GM12878 (cell line): ENCODE measurements around the gene NRDE2. TPM values are rescaled to one million over a fixed set of nuclear protein-coding genes. Genes with fewer than 3 reads are reported as not detected.

Experiments used
- ATAC-seq: fragments of 200-7000 bp; cut with Tn5 transposase; 3 replicates; pipeline ENCODE4 v1.9.1; 2020; ENCODE audit warnings: mild to moderate bottlenecking, moderate library complexity
- BruUV-seq: library from RNA; stranded (reverse); fragments of 400-500 nt; replicated peaks from 2 replicates; lab custom pipeline; 2021; lab: Mats Ljungman, UMichigan
- CTCF ChIA-PET: fragments of 300-600 bp; sonication (Branson Sonifier 250); formaldehyde crosslinking; extraction: SDS; loops from one replicate; lab custom pipeline; 2021; ENCODE audit warnings: inconsistent platforms; lab: Yijun Ruan, JAX
- POLR2A ChIA-PET: fragments of 350-600 bp; formaldehyde crosslinking; extraction: SDS; loops from one replicate; lab custom pipeline; 2021; ENCODE audit warnings: inconsistent platforms; lab: Charles Lee
- RAD21 ChIA-PET: fragments of 300-600 bp; sonication (Branson Sonifier 250); formaldehyde crosslinking; loops from one replicate; lab custom pipeline; 2023; ENCODE audit warnings: antibody characterized with exemption; ENCODE audit not compliant: unreplicated experiment; lab: Charles Lee
- SMC1A ChIA-PET: fragments of 300-600 bp; sonication (Branson Sonifier 250); formaldehyde crosslinking; loops from one replicate; lab custom pipeline; 2023; ENCODE audit not compliant: unreplicated experiment, uncharacterized antibody; lab: Charles Lee
- DNase-seq: peaks from one replicate; pipeline ENCODE4 v3.0.0-alpha.2; 2011; ENCODE audit warnings: low read depth, low spot score
- FAIRE-seq: peaks from 3 replicates; lab custom pipeline; 2011; peaks lifted over from hg19 to GRCh38; lab: Jason Lieb, UNC
- H2AFZ ChIP-seq: 2 replicates; pipeline ENCODE4 v1.6.0; 2011; ENCODE audit warnings: low read depth, low read length, control low read depth; ENCODE audit not compliant: control insufficient read depth
- H3K27ac ChIP-seq: 2 replicates; pipeline ENCODE4 v1.5.1; 2011; ENCODE audit warnings: control low read depth; ENCODE audit not compliant: control insufficient read depth, insufficient read depth
- H3K27me3 ChIP-seq, 2 experiments: replicated peaks in 1 of 2; 2 replicates each; pipeline versions ENCODE4 v1.6.0 to v1.6.1; 2011; ENCODE audit warnings: low read length in 1 of 2; ENCODE audit not compliant: control insufficient read depth in 2 of 2, insufficient read depth in 2 of 2
- H3K36me3 ChIP-seq, 2 experiments: 2 replicates each; pipeline ENCODE4 v1.5.1; 2011; ENCODE audit warnings: low read length in 1 of 2; ENCODE audit not compliant: control insufficient read depth in 2 of 2, insufficient read depth in 2 of 2
- H3K4me1 ChIP-seq: 2 replicates; pipeline ENCODE4 v1.6.1; 2011; ENCODE audit warnings: mild to moderate bottlenecking, low read length, moderate library complexity, mixed read lengths; ENCODE audit not compliant: control insufficient read depth, insufficient read depth
- H3K4me2 ChIP-seq: 2 replicates; pipeline ENCODE4 v1.6.0; 2011; ENCODE audit warnings: control low read depth; ENCODE audit not compliant: control insufficient read depth, insufficient read depth
- H3K4me3 ChIP-seq: fragments of 200-600 bp; sonication (generic); 2 replicates; pipeline ENCODE4 v1.5.1; 2016
- H3K79me2 ChIP-seq: 2 replicates; pipeline ENCODE4 v1.6.0; 2011; ENCODE audit warnings: low read length; ENCODE audit not compliant: control insufficient read depth, insufficient read depth
- H3K9ac ChIP-seq: 2 replicates; pipeline ENCODE4 v1.8.0; 2011; ENCODE audit warnings: low read length, control low read depth, mixed read lengths; ENCODE audit not compliant: control insufficient read depth, insufficient read depth
- H3K9me3 ChIP-seq: replicated peaks from 3 replicates; pipeline ENCODE4 v1.5.1; 2011; ENCODE audit warnings: mild to moderate bottlenecking, low read length; ENCODE audit not compliant: control insufficient read depth, insufficient read depth
- H4K20me1 ChIP-seq: 2 replicates; pipeline ENCODE4 v1.6.0; 2011; ENCODE audit not compliant: control insufficient read depth, insufficient read depth
- CTCF ChIP-seq, 3 experiments: IDR thresholded peaks in 2 of 3; conservative IDR thresholded peaks in 1 of 3; 2 replicates each; pipeline ENCODE4 v1.5.1; 2011; ENCODE audit warnings: low read depth in 3 of 3, low read length in 3 of 3, mild to moderate bottlenecking in 3 of 3, control low read depth in 2 of 3, moderate library complexity in 2 of 3, inconsistent platforms in 1 of 3, mixed read lengths in 1 of 3; ENCODE audit not compliant: control insufficient read depth in 2 of 3, insufficient read depth in 1 of 3; ENCODE audit errors: extremely low read depth in 1 of 3
- DPF2 ChIP-seq: fragments of 450-650 bp; IDR thresholded peaks from 2 replicates; pipeline ENCODE4 v1.6.1; 2017; ENCODE audit warnings: mild to moderate bottlenecking
- EZH2 ChIP-seq: IDR thresholded peaks from 2 replicates; pipeline ENCODE4 v1.6.1; 2012; ENCODE audit warnings: low read depth, mild to moderate bottlenecking, control low read depth, inconsistent platforms, low read length, borderline replicate concordance; ENCODE audit not compliant: control insufficient read depth
- HDAC6 ChIP-seq: fragments of 200-600 bp; sonication (generic); IDR thresholded peaks from one replicate; pipeline ENCODE4 v1.8.0; 2017; ENCODE audit warnings: antibody characterized with exemption; ENCODE audit not compliant: unreplicated experiment
- HDGF ChIP-seq: fragments of 450-650 bp; IDR thresholded peaks from 2 replicates; pipeline ENCODE4 v1.6.1; 2016; ENCODE audit warnings: antibody characterized with exemption
- HSF1 ChIP-seq: fragments of 150-350 bp; IDR thresholded peaks from 2 replicates; pipeline ENCODE4 v1.6.1; 2014; ENCODE audit warnings: mild to moderate bottlenecking, low read depth, low read length
- IRF5 ChIP-seq: fragments of 450-650 bp; IDR thresholded peaks from 2 replicates; pipeline ENCODE4 v1.6.1; 2017; ENCODE audit warnings: borderline replicate concordance
- MAX ChIP-seq: IDR thresholded peaks from 2 replicates; pipeline ENCODE4 v1.6.1; 2012; ENCODE audit warnings: low read depth, low read length, improper control_type of control experiment
- NFIC ChIP-seq: IDR thresholded peaks from 2 replicates; pipeline ENCODE4 v1.6.1; 2012; ENCODE audit warnings: low read depth, mild to moderate bottlenecking, inconsistent platforms, low read length, moderate library complexity
- NRF1 ChIP-seq: conservative IDR thresholded peaks from 2 replicates; pipeline ENCODE4 v1.6.1; 2011; ENCODE audit warnings: mild to moderate bottlenecking, low read depth, low read length, improper control_type of control experiment
- PML ChIP-seq: IDR thresholded peaks from 2 replicates; pipeline ENCODE4 v1.6.1; 2012; ENCODE audit warnings: low read length, inconsistent platforms
- TAF1 ChIP-seq: IDR thresholded peaks from 2 replicates; pipeline ENCODE4 v1.6.1; 2011; ENCODE audit warnings: mild to moderate bottlenecking, low read depth, low read length, borderline replicate concordance
- TBL1XR1 ChIP-seq: IDR thresholded peaks from 2 replicates; pipeline ENCODE4 v1.6.1; 2012; ENCODE audit warnings: low read depth, low read length, improper control_type of control experiment
- ZBTB33 ChIP-seq: fragments of 450-650 bp; IDR thresholded peaks from 2 replicates; pipeline ENCODE4 v1.6.1; 2017; ENCODE audit warnings: mild to moderate bottlenecking
- WGBS: methylation state at CpG from one replicate; pipeline ENCODE4 v1.1.6; 2016; ENCODE audit warnings: low lambda C conversion rate; ENCODE audit not compliant: insufficient replicate concordance, insufficient coverage; ENCODE audit errors: missing lambda C conversion rate; 5-methylcytosine and 5-hydroxymethylcytosine counted together
- in situ Hi-C: fragments of 300-500 bp; cut with MboI; formaldehyde crosslinking; loops from 9 replicates; pipeline ENCODE4 v1.14.3; 2018; ENCODE audit warnings: mixed read lengths
- intact Hi-C: fragments of 100-400 bp; cut with micrococcal nuclease; formaldehyde crosslinking; loops from one replicate; pipeline ENCODE4 v1.14.2; 2022; ENCODE audit not compliant: unreplicated experiment
- polyA plus RNA-seq, 11 experiments: library from polyadenylated mRNA; depleted of rRNA in 4 of 11; unstranded in 6 of 11; stranded (reverse) in 5 of 11; fragments of >200 nt; fragmentation: Nextera tagmentation in 4 of 11; fragmentation: Illumina TruSeq in 1 of 11; extraction: Ambion mirVana in 4 of 11; extraction: Trizol in 1 of 11; gene quantifications; 1 replicate in 1 of 11; 2 replicates in 10 of 11; pipeline versions ENCODE4 v1.2.1 to v1.2.3, GENCODE V29; 2011 to 2016; ENCODE audit warnings: inconsistent platforms in 2 of 11, missing spikeins in 2 of 11, low read depth in 1 of 11
- total RNA-seq, 4 experiments: library from RNA; depleted of rRNA in 3 of 4; stranded (reverse); fragments of >200 nt in 3 of 4; fragmentation: Illumina TruSeq in 1 of 4; extraction: Trizol in 1 of 4; gene quantifications; 2 replicates each; pipeline versions ENCODE4 v1.2.1 to v1.2.3, GENCODE V29; 2013 to 2021

NRDE2 gene
- total and polyA plus RNA-seq, 10 of the 15 experiments (the other 5 are each of a cell fraction or from before 2014, with no cell fraction given), result 8.3 to 21.0 (median 13.8) TPM

- no peak overlapping the region for H3K4me2 ChIP-seq
- ChIA-PET SMC1A (no interaction called here), CTCF (no interaction called here), RAD21 (no interaction called here), POLR2A (no interaction called here)
- FAIRE-seq, result no peak
- H3K9ac ChIP-seq, result no peak overlapping the region
- no peaks in the 10 kb centered on the region for H3K9me3 ChIP-seq
- no peak overlapping the region for H3K4me3 ChIP-seq
- no peaks in the 10 kb centered on the region for H3K79me2 ChIP-seq
- no peak for ATAC-seq
- no peak overlapping the region for H2AFZ ChIP-seq
- in situ Hi-C loops, result no loop called here
- H3K27me3 ChIP-seq, result no peaks in the 10 kb centered on the region
- peaks cover 8 to 12% of the 10 kb centered on the region in 2 experiments for H3K36me3 ChIP-seq
- no peaks in the 10 kb centered on the region for H4K20me1 ChIP-seq
- TF ChIP-seq TBL1XR1 (no peak), ZBTB33 (no peak), DPF2 (no peak), CTCF (IDR thresholded peaks at IDR 0.05 in 2 of 3, conservative IDR thresholded peaks at IDR 0.05 in 1 of 3; ENCODE audit: control insufficient read depth in 2 of 3, extremely low read depth in 1 of 3, insufficient read depth in 1 of 3, low read depth in 3 of 3, low read length in 3 of 3) (no peak), EZH2 (no peak), IRF5 (no peak), NRF1 (no peak), MAX (no peak), HDAC6 (no peak), PML (no peak), TAF1 (no peak), NFIC (no peak), HDGF (no peak), HSF1 (no peak)
- BruUV-seq, result no TSS peak
- intact Hi-C loops, result no loop called here
- no peaks in the 10 kb centered on the region for H3K4me1 ChIP-seq
- DNase-seq, result no peak
- 95% methylated on average over 2 of the region's 2 CpGs for WGBS
- no peak overlapping the region for H3K27ac ChIP-seq
Measured at GRCh38 chr14:90294872-90295271, 36.9 kb downstream of the NRDE2 start.
